ENCODE results near the gene GIT2. TPM values are rescaled to one million over a fixed set of nuclear protein-coding genes. Genes with fewer than 3 reads are reported as not detected.

GIT2 gene
- total RNA-seq: 10 to 100 TPM; 39.8 to 62.9 (median 55.5) TPM

GRCh38 chr12:109995686-109996482 is at the start of gene GIT2:
GIT2 (minus strand) TSS chr12:109996368; CDS start chr12:109996224, 144 bp downstream.
- H3K27ac ChIP-seq: peak within 1 kb of the TSS; percentile 50 to 93 (median 90)
- peaks cover 0 to 51% (median 30%) of the 10 kb centered on the region in 4 donors for H3K4me1 ChIP-seq
- no peaks in the 10 kb centered on the region for H3K9me3 ChIP-seq
- TF ChIP-seq EP300 (IDR thresholded peaks at IDR 0.05) (peak; percentile 77 to 95), POLR2A (IDR thresholded peaks at IDR 0.05) (peak; percentile 54 to 71), CTCF (IDR thresholded peaks at IDR 0.05) (peak in 1 of 5 experiments; percentile 10)
- no peaks in the 10 kb centered on the region for H3K27me3 ChIP-seq
- 0% methylated on average over 49 to 50 of the region's 65 CpGs for WGBS, 2 donors
- H3K4me3 ChIP-seq: peak within 1 kb of the TSS; percentile 86 to 95 (median 90)
- peak; percentile 84 to 90 for DNase-seq (ENCODE audit: low spot score in 2 of 2)
- peaks cover 0 to 2% (median 0%) of the 10 kb centered on the region in 3 donors for H3K36me3 ChIP-seq

- Histone ChIP-seq H3K36me3 (peaks cover 0 to 58% (median 4%) of the 10 kb centered on the region in 3 donors), H3K27me3 (no peaks in the 10 kb centered on the region), H3K4me3 (no peak overlapping the region), H3K27ac (peak overlapping the region in 2 of 4 donors; percentile 80 to 82), H3K4me1 (peaks cover 0 to 44% (median 18%) of the 10 kb centered on the region in 4 donors), H3K9me3 (no peaks in the 10 kb centered on the region)
- TF ChIP-seq POLR2A (IDR thresholded peaks at IDR 0.05): no peak
- no peak for TF ChIP-seq CTCF (IDR thresholded peaks at IDR 0.05)
- no peak for TF ChIP-seq EP300 (IDR thresholded peaks at IDR 0.05)
- DNase-seq (ENCODE audit: low spot score in 2 of 2): no peak
- WGBS, 2 donors: 87 to 97% methylated on average over 3 of the region's 3 CpGs
Observed at GRCh38 chr12:110042264-110042663, 46.1 kb upstream of the GIT2 start.

GRCh38 chr12:110039085-110039807 is 43.1 kb upstream of the GIT2 start:
- peaks cover 0 to 27% (median 9%) of the 10 kb centered on the region in 4 donors for H3K4me1 ChIP-seq
- WGBS, 2 donors: 47 to 48% methylated on average over 5 of the region's 5 CpGs
- peaks cover 0 to 75% (median 7%) of the 10 kb centered on the region in 3 donors for H3K36me3 ChIP-seq

GRCh38 chr12:110038741-110039084 is 42.5 kb upstream of the GIT2 start:
- 46 to 57% methylated on average over 5 of the region's 5 CpGs for WGBS, 2 donors
- H3K27me3 ChIP-seq: no peaks in the 10 kb centered on the region
- TF ChIP-seq EP300 (IDR thresholded peaks at IDR 0.05) (no peak), CTCF (IDR thresholded peaks at IDR 0.05) (no peak), POLR2A (IDR thresholded peaks at IDR 0.05) (no peak)
- no peak for DNase-seq (ENCODE audit: low spot score in 2 of 2)
- no peaks in the 10 kb centered on the region for H3K9me3 ChIP-seq
- H3K4me1 ChIP-seq: peaks cover 0 to 26% (median 8%) of the 10 kb centered on the region in 4 donors
- peaks cover 0 to 77% (median 7%) of the 10 kb centered on the region in 3 donors for H3K36me3 ChIP-seq
- no peak overlapping the region for H3K4me3 ChIP-seq
- H3K27ac ChIP-seq: peak overlapping the region in 3 of 4 donors; percentile 39 to 63 (median 40)

More at GRCh38 chr12:110039085-110039807, 43.1 kb upstream of the GIT2 start:
- H3K27ac ChIP-seq: peak overlapping the region in 3 of 4 donors; percentile 39 to 63 (median 40)
- H3K9me3 ChIP-seq: no peaks in the 10 kb centered on the region
- no peak for DNase-seq (ENCODE audit: low spot score in 2 of 2)
- no peak overlapping the region for H3K4me3 ChIP-seq
- TF ChIP-seq POLR2A (IDR thresholded peaks at IDR 0.05) (no peak), CTCF (IDR thresholded peaks at IDR 0.05) (no peak), EP300 (IDR thresholded peaks at IDR 0.05) (no peak)
- no peaks in the 10 kb centered on the region for H3K27me3 ChIP-seq

All from tibial nerve (tissue), 4 donors.